B cell (primary cell): ENCODE measurements around the gene FBXO48. TPM values are rescaled to one million over a fixed set of nuclear protein-coding genes. Genes with fewer than 3 reads are reported as not detected.
A peak's percentile ranks its signal among the peaks of the same experiment; 100 is the strongest.

Experiments
- ATAC-seq: fragments of 200-7000 bp; cut with Tn5 transposase; one replicate; pipeline ENCODE4 v1.10.0; 2021; ENCODE audit warnings: low read depth, mild to moderate bottlenecking, moderate number of reproducible peaks, moderate library complexity
- CTCF ChIA-PET: fragments of 350-600 bp; sonication (Branson Sonifier 250); formaldehyde crosslinking; loops from one replicate; lab custom pipeline; 2021; ENCODE audit warnings: antibody characterized with exemption, inconsistent platforms; lab: Charles Lee
- POLR2A ChIA-PET: fragments of 350-600 bp; sonication (Branson Sonifier 250); formaldehyde crosslinking; loops from one replicate; lab custom pipeline; 2021; ENCODE audit warnings: antibody characterized with exemption; lab: Charles Lee
- DNase-seq: peaks from one replicate; pipeline ENCODE4 v3.0.0; 2013
- H2AFZ ChIP-seq: 2 replicates; pipeline ENCODE4 v1.6.1; 2012; ENCODE audit warnings: mild to moderate bottlenecking, low read depth, low read length; ENCODE audit not compliant: insufficient read depth, poor library complexity, severe bottlenecking
- H3K27ac ChIP-seq, 2 donors: 1 replicate in 1 of 2; 2 replicates in 1 of 2; pipeline ENCODE4 v1.5.1; 2012 to 2013; ENCODE audit warnings: low read length in 2 of 2, mild to moderate bottlenecking in 2 of 2, moderate library complexity in 1 of 2
- H3K27me3 ChIP-seq, 4 experiments: fragments of 200-600 bp in 1 of 4; sonication (generic) in 1 of 4; replicated peaks in 1 of 4; 1 replicate in 2 of 4; 2 replicates in 2 of 4; pipeline versions ENCODE4 v1.6.1 to v1.7.0; 2013 to 2016; ENCODE audit warnings: low read length in 3 of 4, mild to moderate bottlenecking in 2 of 4, mixed read lengths in 1 of 4, moderate library complexity in 1 of 4; ENCODE audit not compliant: insufficient read depth in 4 of 4, control insufficient read depth in 3 of 4; ENCODE audit errors: control extremely low read depth in 1 of 4
- H3K36me3 ChIP-seq, 2 experiments: replicated peaks in 1 of 2; 1 replicate in 1 of 2; 2 replicates in 1 of 2; pipeline versions ENCODE4 v1.6.1 to v1.7.1; 2013; ENCODE audit warnings: low read length in 1 of 2; ENCODE audit not compliant: insufficient read depth in 2 of 2, control insufficient read depth in 1 of 2; ENCODE audit errors: control extremely low read depth in 1 of 2, extremely low read depth in 1 of 2
- H3K4me1 ChIP-seq, 2 donors: fragments of 200-600 bp in 1 of 2; sonication (generic) in 1 of 2; 1 replicate in 1 of 2; 2 replicates in 1 of 2; pipeline versions ENCODE4 v1.5.1 to v1.6.1; 2013 to 2017; ENCODE audit warnings: low read length in 2 of 2; ENCODE audit not compliant: control insufficient read depth in 2 of 2, insufficient read depth in 2 of 2
- H3K4me2 ChIP-seq: replicated peaks from 2 replicates; pipeline ENCODE3; 2012; ENCODE audit warnings: mild to moderate bottlenecking, low read depth, low read length; ENCODE audit not compliant: poor library complexity, severe bottlenecking
- H3K4me3 ChIP-seq, 5 experiments: fragments of 200-600 bp in 1 of 5; sonication (generic) in 1 of 5; 1 replicate in 3 of 5; 2 replicates in 2 of 5; pipeline versions ENCODE4 v1.5.1 to v1.7.0; 2011 to 2016; ENCODE audit warnings: low read length in 4 of 5, mild to moderate bottlenecking in 4 of 5, low read depth in 2 of 5, control low read depth in 1 of 5, moderate library complexity in 1 of 5; ENCODE audit not compliant: insufficient read depth in 1 of 5; ENCODE audit errors: control extremely low read depth in 1 of 5, extremely low read depth in 1 of 5
- H3K79me2 ChIP-seq: fragments of 200-600 bp; sonication (generic); one replicate; pipeline ENCODE4 v1.6.0; 2016; ENCODE audit warnings: low read length; ENCODE audit not compliant: control insufficient read depth, insufficient read depth
- H3K9ac ChIP-seq: fragments of 200-600 bp; sonication (generic); 2 replicates; pipeline ENCODE4 v1.6.1; 2017; ENCODE audit warnings: mild to moderate bottlenecking, low read length, moderate library complexity
- H3K9me3 ChIP-seq, 3 donors: one replicate each; pipeline versions ENCODE4 v1.6.1 to v1.7.1; 2013; ENCODE audit warnings: low read length in 2 of 3; ENCODE audit not compliant: control insufficient read depth in 2 of 3, insufficient read depth in 1 of 3; ENCODE audit errors: control extremely low read depth in 1 of 3
- H4K20me1 ChIP-seq: 2 replicates; pipeline ENCODE4 v1.6.0; 2012; ENCODE audit warnings: mild to moderate bottlenecking, low read length; ENCODE audit not compliant: insufficient read depth, control insufficient read depth, poor library complexity, severe bottlenecking
- H3K27ac Mint-ChIP-seq: one replicate; pipeline ENCODE4 v1.8.0; 2021; ENCODE audit warnings: mixed read lengths
- H3K27me3 Mint-ChIP-seq: one replicate; pipeline ENCODE4 v1.8.0; 2021; ENCODE audit warnings: mixed read lengths
- H3K4me1 Mint-ChIP-seq: one replicate; pipeline ENCODE4 v1.8.0; 2021; ENCODE audit warnings: mixed read lengths
- H3K4me3 Mint-ChIP-seq: one replicate; pipeline ENCODE4 v1.8.0; 2021; ENCODE audit warnings: mixed read lengths
- H3K9me3 Mint-ChIP-seq: one replicate; pipeline ENCODE4 v1.8.0; 2022; ENCODE audit warnings: mixed read lengths; ENCODE audit not compliant: insufficient read depth
- EZH2 ChIP-seq: IDR thresholded peaks from 2 replicates; pipeline ENCODE4 v1.6.1; 2012; ENCODE audit warnings: borderline replicate concordance, low read depth, mild to moderate bottlenecking, moderate library complexity, low read length; ENCODE audit not compliant: insufficient read depth, poor library complexity, severe bottlenecking
- WGBS: methylation state at CpG from one replicate; pipeline ENCODE4 v1.1.5; 2013; ENCODE audit warnings: missing lambda C conversion rate; ENCODE audit not compliant: insufficient coverage; 5-methylcytosine and 5-hydroxymethylcytosine counted together
- intact Hi-C: fragments of 100-400 bp; cut with micrococcal nuclease; formaldehyde crosslinking; loops from one replicate; pipeline ENCODE4 v1.10.0; 2022
- polyA plus RNA-seq: library from polyadenylated mRNA; depleted of rRNA; stranded (reverse); fragments of >200 nt; gene quantifications from 2 replicates; pipeline ENCODE4 v1.2.3, GENCODE V29; 2012
- total RNA-seq, 2 donors: library from RNA; stranded (reverse); fragments of 120-200 nt in 1 of 2; gene quantifications; 1 replicate in 1 of 2; 2 replicates in 1 of 2; pipeline versions ENCODE4 v1.2.3 to v1.2.4, GENCODE V29; 2013 to 2022
- TF ChIP-seq, protein P1 (sequence below): fragments of 200-600 bp; IDR thresholded peaks from one replicate; pipeline ENCODE4 v1.8.0; 2022; ENCODE audit warnings: antibody characterized with exemption, mild to moderate bottlenecking

The FBXO48 gene
- total and polyA plus RNA-seq, 2 donors (not counting 1 experiment from before 2014, with no cell fraction given) = 1.5 to 3.2 TPM

GRCh38 chr2:68414876-68415275, 52.2 kb downstream of the FBXO48 start:
- Histone ChIP-seq H4K20me1 (no peaks in the 10 kb centered on the region), H3K9ac (no peak overlapping the region), H3K9me3 (no peaks in the 10 kb centered on the region), H2AFZ (no peak overlapping the region), H3K4me1 (peaks cover 83 to 91% of the 10 kb centered on the region in 2 donors), H3K79me2 (no peaks in the 10 kb centered on the region), H3K27me3 (no peaks in the 10 kb centered on the region), H3K4me3 (no peak overlapping the region), H3K27ac (no peak overlapping the region), H3K4me2 (no peak overlapping the region), H3K36me3 (no peaks in the 10 kb centered on the region)
- WGBS = 100% methylated on average over 2 of the region's 3 CpGs
- intact Hi-C loops = no loop called here
- TF ChIP-seq, protein P1, sequence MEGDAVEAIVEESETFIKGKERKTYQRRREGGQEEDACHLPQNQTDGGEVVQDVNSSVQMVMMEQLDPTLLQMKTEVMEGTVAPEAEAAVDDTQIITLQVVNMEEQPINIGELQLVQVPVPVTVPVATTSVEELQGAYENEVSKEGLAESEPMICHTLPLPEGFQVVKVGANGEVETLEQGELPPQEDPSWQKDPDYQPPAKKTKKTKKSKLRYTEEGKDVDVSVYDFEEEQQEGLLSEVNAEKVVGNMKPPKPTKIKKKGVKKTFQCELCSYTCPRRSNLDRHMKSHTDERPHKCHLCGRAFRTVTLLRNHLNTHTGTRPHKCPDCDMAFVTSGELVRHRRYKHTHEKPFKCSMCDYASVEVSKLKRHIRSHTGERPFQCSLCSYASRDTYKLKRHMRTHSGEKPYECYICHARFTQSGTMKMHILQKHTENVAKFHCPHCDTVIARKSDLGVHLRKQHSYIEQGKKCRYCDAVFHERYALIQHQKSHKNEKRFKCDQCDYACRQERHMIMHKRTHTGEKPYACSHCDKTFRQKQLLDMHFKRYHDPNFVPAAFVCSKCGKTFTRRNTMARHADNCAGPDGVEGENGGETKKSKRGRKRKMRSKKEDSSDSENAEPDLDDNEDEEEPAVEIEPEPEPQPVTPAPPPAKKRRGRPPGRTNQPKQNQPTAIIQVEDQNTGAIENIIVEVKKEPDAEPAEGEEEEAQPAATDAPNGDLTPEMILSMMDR = no peak
- TF ChIP-seq EZH2 = no peak
- no peak for DNase-seq
- no peaks in the 10 kb centered on the region for H3K9me3 Mint-ChIP-seq
- H3K4me1 Mint-ChIP-seq = peaks cover 96% of the 10 kb centered on the region
- no peak overlapping the region for H3K4me3 Mint-ChIP-seq
- no peak for ATAC-seq
- no peak overlapping the region for H3K27ac Mint-ChIP-seq
- POLR2A ChIA-PET = no interaction called here
- H3K27me3 Mint-ChIP-seq = no peaks in the 10 kb centered on the region
- CTCF ChIA-PET = interaction anchor here (0.8 to 5.3 kb wide), 6 partner anchors 12 to 219 kb away, joined by 3 to 30 read pairs (median 4); no protein-coding TSS in a partner anchor

- Histone ChIP-seq H3K4me3 (no peak overlapping the region), H3K79me2 (no peaks in the 10 kb centered on the region), H3K27ac (peak overlapping the region in 1 of 2 donors; percentile 83), H3K4me2 (no peak overlapping the region), H4K20me1 (no peaks in the 10 kb centered on the region), H3K36me3 (no peaks in the 10 kb centered on the region), H3K27me3 (no peaks in the 10 kb centered on the region), H3K9ac (no peak overlapping the region), H3K9me3 (no peaks in the 10 kb centered on the region), H3K4me1 (peaks cover 83 to 89% of the 10 kb centered on the region in 2 donors), H2AFZ (no peak overlapping the region)
- TF ChIP-seq, protein P1 = no peak
- TF ChIP-seq EZH2 = no peak
- no peak for ATAC-seq
- ChIA-PET CTCF (interaction anchor here (0.8 to 1.7 kb wide), 5 partner anchors 11 to 219 kb away, joined by 3 to 5 read pairs (median 3); no protein-coding TSS in a partner anchor), POLR2A (no interaction called here)
- no peak overlapping the region for H3K27ac Mint-ChIP-seq
- H3K4me3 Mint-ChIP-seq = no peak overlapping the region
- no peaks in the 10 kb centered on the region for H3K27me3 Mint-ChIP-seq
- H3K4me1 Mint-ChIP-seq = peaks cover 96% of the 10 kb centered on the region
- intact Hi-C loops = no loop called here
- no peaks in the 10 kb centered on the region for H3K9me3 Mint-ChIP-seq
- no peak for DNase-seq
These were observed 52.6 kb downstream of the FBXO48 start for GRCh38 chr2:68414452-68414851.
